Activated CD8-positive, alpha-beta T cell treated with anti-CD3 and anti-CD28 coated beads, Interleukin-2, amount 10 ng/mL, durations not matched to agents 7 days and 5 days (primary cell): ENCODE results near the gene CD48. TPM values are rescaled to one million over a fixed set of nuclear protein-coding genes. Genes with fewer than 3 reads are reported as not detected.
A peak's percentile ranks its signal among the peaks of the same experiment; 100 is the strongest.
"Not testable (repeated sequence)": the region's sequence is repeated elsewhere in the genome, so short reads cannot be mapped to it uniquely, and the experiment has no call there.

Source experiments
- ATAC-seq: fragments of 150-1000 bp; cut with Tn5 transposase; one replicate; pipeline ENCODE4 v1.10.0; 2021; ENCODE audit warnings: moderate library complexity
- CTCF ChIA-PET: fragments of 350-600 bp; sonication (Branson Sonifier 250); formaldehyde crosslinking; loops from one replicate; lab custom pipeline; 2021; ENCODE audit warnings: antibody characterized with exemption; lab: Charles Lee
- POLR2A ChIA-PET: fragments of 350-600 bp; sonication (Branson Sonifier 250); formaldehyde crosslinking; loops from one replicate; lab custom pipeline; 2021; ENCODE audit warnings: antibody characterized with exemption; lab: Charles Lee
- DNase-seq: peaks from one replicate; pipeline ENCODE4 v3.0.0-alpha.2; 2020
- H3K27ac Mint-ChIP-seq: one replicate; pipeline ENCODE4 v1.8.0; 2021; ENCODE audit warnings: mild to moderate bottlenecking, mixed read lengths
- H3K27me3 Mint-ChIP-seq: one replicate; pipeline ENCODE4 v1.8.0; 2021; ENCODE audit warnings: low read depth, mixed read lengths
- H3K36me3 Mint-ChIP-seq: one replicate; pipeline ENCODE4 v1.8.0; 2021; ENCODE audit warnings: low read depth, mixed read lengths
- H3K4me1 Mint-ChIP-seq: one replicate; pipeline ENCODE4 v1.8.0; 2021; ENCODE audit warnings: low read depth, mixed read lengths
- H3K4me3 Mint-ChIP-seq: one replicate; pipeline ENCODE4 v1.8.0; 2021; ENCODE audit warnings: mild to moderate bottlenecking, mixed read lengths
- H3K9me3 Mint-ChIP-seq: one replicate; pipeline ENCODE4 v1.8.0; 2022; ENCODE audit warnings: mixed read lengths; ENCODE audit not compliant: insufficient read depth
- total RNA-seq, 2 experiments: library from RNA; stranded (reverse); gene quantifications; one replicate each; pipeline ENCODE4 v1.2.3, GENCODE V29; 2021

Gene CD48
- total RNA-seq, 2 experiments from 2014 or later: 325 to 327 TPM

- H3K4me3 Mint-ChIP-seq: no peak overlapping the region
- H3K27ac Mint-ChIP-seq: no peak overlapping the region
Observed at GRCh38 chr1:160656737-160657136, 54.9 kb downstream of the CD48 start.

GRCh38 chr1:160653620-160654016, 58.0 kb downstream of the CD48 start:
- no peak overlapping the region for H3K27ac Mint-ChIP-seq
- H3K9me3 Mint-ChIP-seq: no peaks in the 10 kb centered on the region
- H3K4me3 Mint-ChIP-seq: no peak overlapping the region
- no peaks in the 10 kb centered on the region for H3K27me3 Mint-ChIP-seq
- DNase-seq (peak; percentile 20), ATAC-seq (peak; percentile 62)
- H3K4me1 Mint-ChIP-seq: peaks cover 76% of the 10 kb centered on the region
- ChIA-PET CTCF (no interaction called here), POLR2A (interaction anchor here (0.6 kb wide), 1 partner anchor 22 kb away, joined by 4 read pairs; no protein-coding TSS in a partner anchor)
- peaks cover 20% of the 10 kb centered on the region for H3K36me3 Mint-ChIP-seq

More at GRCh38 chr1:160656737-160657136, 54.9 kb downstream of the CD48 start:
- ChIA-PET POLR2A (no interaction called here), CTCF (no interaction called here)
- Mint-ChIP-seq H3K9me3 (no peaks in the 10 kb centered on the region), H3K27me3 (no peaks in the 10 kb centered on the region), H3K4me1 (peaks cover 64% of the 10 kb centered on the region), H3K36me3 (peaks cover 28% of the 10 kb centered on the region)
- DNase-seq (peak; percentile 15), ATAC-seq (no peak)

- CTCF ChIA-PET: no interaction called here
- H3K9me3 Mint-ChIP-seq: no peaks in the 10 kb centered on the region
- no peak for ATAC-seq
Observed at GRCh38 chr1:160652924-160653619, 58.5 kb downstream of the CD48 start.

GRCh38 chr1:160652065-160652641, 59.5 kb downstream of the CD48 start:
- not testable (repeated sequence) for ATAC-seq, H3K9me3 Mint-ChIP-seq, H3K27me3 Mint-ChIP-seq, H3K4me3 Mint-ChIP-seq
- Mint-ChIP-seq H3K27ac (peak overlapping the region; percentile 36), H3K4me1 (peaks cover 74% of the 10 kb centered on the region), H3K36me3 (peaks cover 23% of the 10 kb centered on the region)
- ChIA-PET POLR2A (interaction anchor here (1.0 to 1.1 kb wide), 3 partner anchors 11 to 13 kb away, joined by 3 to 4 read pairs (median 3); no protein-coding TSS in a partner anchor), CTCF (interaction anchor here (0.9 to 2.2 kb wide), 6 partner anchors 11 to 33 kb away, joined by 3 to 16 read pairs (median 7); no protein-coding TSS in a partner anchor)
- DNase-seq: peak; percentile 21

More at GRCh38 chr1:160652924-160653619, 58.5 kb downstream of the CD48 start:
- peak; percentile 19 for DNase-seq
- no peaks in the 10 kb centered on the region for H3K27me3 Mint-ChIP-seq
- H3K27ac Mint-ChIP-seq: no peak overlapping the region
- peaks cover 76% of the 10 kb centered on the region for H3K4me1 Mint-ChIP-seq
- POLR2A ChIA-PET: interaction anchor here (0.6 kb wide), 1 partner anchor 22 kb away, joined by 4 read pairs; no protein-coding TSS in a partner anchor
- H3K4me3 Mint-ChIP-seq: no peak overlapping the region
- peaks cover 23% of the 10 kb centered on the region for H3K36me3 Mint-ChIP-seq

GRCh38 chr1:160651433-160652064, 60.1 kb downstream of the CD48 start:
- Mint-ChIP-seq H3K27ac (peak overlapping the region; percentile 36), H3K27me3 (no peaks in the 10 kb centered on the region), H3K4me1 (peaks cover 69% of the 10 kb centered on the region), H3K9me3 (no peaks in the 10 kb centered on the region), H3K36me3 (peaks cover 21% of the 10 kb centered on the region), H3K4me3 (no peak overlapping the region)
- DNase-seq: peak; percentile 18
- ChIA-PET POLR2A (interaction anchor here (1.0 to 1.1 kb wide), 3 partner anchors 11 to 14 kb away, joined by 3 to 4 read pairs (median 3); no protein-coding TSS in a partner anchor), CTCF (interaction anchor here (0.9 to 2.3 kb wide), 10 partner anchors 9 to 56 kb away, joined by 3 to 16 read pairs (median 5); no protein-coding TSS in a partner anchor)
- ATAC-seq: no peak

- ChIA-PET POLR2A (interaction anchor here (1.0 to 3.2 kb wide), 11 partner anchors 11 to 61 kb away, joined by 3 to 51 read pairs (median 6); no protein-coding TSS in a partner anchor), CTCF (interaction anchor here (0.7 to 5.3 kb wide), 14 partner anchors 10 to 219 kb away, joined by 3 to 65 read pairs (median 7); no protein-coding TSS in a partner anchor)
- H3K27ac Mint-ChIP-seq: peak overlapping the region; percentile 82
- H3K4me3 Mint-ChIP-seq: peak overlapping the region; percentile 87
- peaks cover 63% of the 10 kb centered on the region for H3K4me1 Mint-ChIP-seq
- H3K9me3 Mint-ChIP-seq: no peaks in the 10 kb centered on the region
- peaks cover 59% of the 10 kb centered on the region for H3K36me3 Mint-ChIP-seq
- DNase-seq (peak; percentile 20), ATAC-seq (peak; percentile 31)
- H3K27me3 Mint-ChIP-seq: no peaks in the 10 kb centered on the region
Observed at GRCh38 chr1:160647329-160647720, 64.3 kb downstream of the CD48 start.

- H3K4me1 Mint-ChIP-seq: peaks cover 63% of the 10 kb centered on the region
- ChIA-PET CTCF (interaction anchor here (0.7 to 5.3 kb wide), 16 partner anchors 9 to 218 kb away, joined by 3 to 65 read pairs (median 6); no protein-coding TSS in a partner anchor), POLR2A (interaction anchor here (0.6 to 3.2 kb wide), 12 partner anchors 9 to 61 kb away, joined by 3 to 51 read pairs (median 6); no protein-coding TSS in a partner anchor)
- DNase-seq (peak; percentile 55), ATAC-seq (peak; percentile 53)
- peak within 1 kb of the TSS; percentile 87 for H3K4me3 Mint-ChIP-seq
- H3K27me3 Mint-ChIP-seq: no peaks in the 10 kb centered on the region
- peak within 1 kb of the TSS; percentile 82 for H3K27ac Mint-ChIP-seq
- no peaks in the 10 kb centered on the region for H3K9me3 Mint-ChIP-seq
- peaks cover 61% of the 10 kb centered on the region for H3K36me3 Mint-ChIP-seq
Observed at GRCh38 chr1:160646711-160647328, 64.8 kb downstream of the CD48 start, which contains the start of gene SLAMF1. Gene SLAMF1 (minus strand): TSS chr1:160647044. CDS start chr1:160646945, 99 bp downstream.

GRCh38 chr1:160646180-160646579, 65.4 kb downstream of the CD48 start:
- peak overlapping the region; percentile 82 for H3K27ac Mint-ChIP-seq
- POLR2A ChIA-PET: interaction anchor here (0.6 to 3.2 kb wide), 13 partner anchors 8 to 422 kb away, joined by 3 to 51 read pairs (median 6); no protein-coding TSS in a partner anchor
- H3K9me3 Mint-ChIP-seq: no peaks in the 10 kb centered on the region
- H3K36me3 Mint-ChIP-seq: peaks cover 64% of the 10 kb centered on the region
- ATAC-seq: peak; percentile 17
- H3K27me3 Mint-ChIP-seq: no peaks in the 10 kb centered on the region
- peaks cover 61% of the 10 kb centered on the region for H3K4me1 Mint-ChIP-seq
- DNase-seq: peak; percentile 22
- CTCF ChIA-PET: interaction anchor here (1.1 to 5.3 kb wide), 17 partner anchors 8 to 218 kb away, joined by 3 to 65 read pairs (median 6); no protein-coding TSS in a partner anchor
- peak overlapping the region; percentile 87 for H3K4me3 Mint-ChIP-seq

- Mint-ChIP-seq H3K36me3 (peaks cover 63% of the 10 kb centered on the region), H3K9me3 (no peaks in the 10 kb centered on the region), H3K27ac (peak overlapping the region; percentile 82), H3K27me3 (no peaks in the 10 kb centered on the region), H3K4me1 (peaks cover 60% of the 10 kb centered on the region), H3K4me3 (peak overlapping the region; percentile 87)
- POLR2A ChIA-PET: interaction anchor here (0.7 to 3.2 kb wide), 13 partner anchors 12 to 423 kb away, joined by 3 to 51 read pairs (median 6); no protein-coding TSS in a partner anchor
- CTCF ChIA-PET: interaction anchor here (1.0 to 5.3 kb wide), 16 partner anchors 13 to 217 kb away, joined by 3 to 65 read pairs (median 6); no protein-coding TSS in a partner anchor
- ATAC-seq (no peak), DNase-seq (peak; percentile 23)
Observed at GRCh38 chr1:160645386-160646130, 66.1 kb downstream of the CD48 start.

- no peak for ATAC-seq
- DNase-seq: peak; percentile 22
- H3K4me1 Mint-ChIP-seq: peaks cover 69% of the 10 kb centered on the region
- peak overlapping the region; percentile 82 for H3K27ac Mint-ChIP-seq
- H3K36me3 Mint-ChIP-seq: peaks cover 65% of the 10 kb centered on the region
- POLR2A ChIA-PET: interaction anchor here (0.7 to 3.2 kb wide), 4 partner anchors 16 to 63 kb away, joined by 3 to 51 read pairs (median 4); no protein-coding TSS in a partner anchor
- H3K9me3 Mint-ChIP-seq: no peaks in the 10 kb centered on the region
- no peaks in the 10 kb centered on the region for H3K27me3 Mint-ChIP-seq
- CTCF ChIA-PET: interaction anchor here (1.4 to 5.3 kb wide), 4 partner anchors 13 to 30 kb away, joined by 5 to 65 read pairs (median 15); no protein-coding TSS in a partner anchor
- H3K4me3 Mint-ChIP-seq: peak overlapping the region; percentile 87
Observed at GRCh38 chr1:160644399-160644798, 67.2 kb downstream of the CD48 start.
